H1 (cell line): Measurements from ENCODE around the gene TEAD2. TPM values are rescaled to one million over a fixed set of nuclear protein-coding genes. Genes with fewer than 3 reads are reported as not detected.

Experiments
- CTCF ChIA-PET: fragments of 300-600 bp; sonication (Branson Sonifier 250); formaldehyde crosslinking; loops from one replicate; lab custom pipeline; 2021; ENCODE audit not compliant: partially characterized antibody; lab: Charles Lee
- POLR2A ChIA-PET: fragments of 300-600 bp; sonication (Branson Sonifier 250); formaldehyde crosslinking; loops from one replicate; lab custom pipeline; 2021; ENCODE audit warnings: inconsistent platforms; ENCODE audit not compliant: partially characterized antibody; lab: Charles Lee
- DNase-seq, 2 experiments: peaks; one replicate each; pipeline versions ENCODE4 v3.0.0 to v3.0.0-alpha.2; 2010 to 2022; ENCODE audit warnings: low spot score in 2 of 2, low read depth in 1 of 2, mixed read lengths in 1 of 2
- FAIRE-seq: peaks from 2 replicates; lab custom pipeline; 2011; peaks lifted over from hg19 to GRCh38; lab: Jason Lieb, UNC
- H2AFZ ChIP-seq: 2 replicates; pipeline ENCODE4 v1.8.1; 2012; ENCODE audit warnings: low read length, inconsistent platforms
- H2AK5ac ChIP-seq: 2 replicates; pipeline ENCODE4 v1.6.1; 2013; ENCODE audit warnings: low read depth, low read length
- H2BK120ac ChIP-seq: replicated peaks from 2 replicates; pipeline ENCODE3; 2013; ENCODE audit warnings: low read depth, low read length, inconsistent platforms
- H2BK12ac ChIP-seq: 2 replicates; pipeline ENCODE4 v1.6.1; 2013; ENCODE audit warnings: low read depth, low read length
- H2BK15ac ChIP-seq: 2 replicates; pipeline ENCODE4 v1.6.1; 2013; ENCODE audit warnings: low read length
- H2BK20ac ChIP-seq: 2 replicates; pipeline ENCODE4 v1.6.1; 2013; ENCODE audit warnings: low read length
- H2BK5ac ChIP-seq: 2 replicates; pipeline ENCODE4 v1.6.1; 2013; ENCODE audit warnings: low read depth, low read length
- H3K14ac ChIP-seq: 2 replicates; pipeline ENCODE4 v1.6.1; 2013; ENCODE audit warnings: inconsistent platforms; ENCODE audit not compliant: insufficient read length
- H3K18ac ChIP-seq: 2 replicates; pipeline ENCODE4 v1.6.1; 2013; ENCODE audit warnings: low read length; ENCODE audit errors: extremely low read depth
- H3K23ac ChIP-seq: 2 replicates; pipeline ENCODE4 v1.6.1; 2013; ENCODE audit warnings: inconsistent platforms; ENCODE audit not compliant: insufficient read length
- H3K23me2 ChIP-seq: 2 replicates; pipeline ENCODE4 v1.6.1; 2013; ENCODE audit warnings: low read depth, low read length
- H3K27ac ChIP-seq: 2 replicates; pipeline ENCODE4 v1.6.1; 2011; ENCODE audit warnings: low read depth, low read length, inconsistent platforms
- H3K27me3 ChIP-seq, 4 experiments: replicated peaks in 1 of 4; 1 replicate in 1 of 4; 2 replicates in 3 of 4; pipeline versions ENCODE4 v1.6.1 to v1.8.1; 2011 to 2013; ENCODE audit warnings: low read length in 3 of 4, mild to moderate bottlenecking in 3 of 4, inconsistent platforms in 2 of 4, mixed read lengths in 2 of 4, moderate library complexity in 1 of 4; ENCODE audit not compliant: control insufficient read depth in 3 of 4, insufficient read depth in 3 of 4; ENCODE audit errors: extremely low read depth in 1 of 4
- H3K36me3 ChIP-seq, 4 experiments: 2 replicates each; pipeline versions ENCODE4 v1.6.1 to v1.8.1; 2011 to 2013; ENCODE audit warnings: mild to moderate bottlenecking in 4 of 4, low read length in 3 of 4, moderate library complexity in 2 of 4, control low read depth in 1 of 4, inconsistent platforms in 1 of 4; ENCODE audit not compliant: insufficient read depth in 4 of 4, control insufficient read depth in 2 of 4
- H3K4ac ChIP-seq: replicated peaks from 2 replicates; pipeline ENCODE3; 2013; ENCODE audit warnings: low read length, low read depth, mixed read lengths, inconsistent platforms; ENCODE audit not compliant: insufficient read length
- H3K4me1 ChIP-seq, 4 experiments: replicated peaks in 1 of 4; 1 replicate in 1 of 4; 2 replicates in 3 of 4; pipeline versions ENCODE4 v1.6.1 to v1.8.1; 2011 to 2013; ENCODE audit warnings: low read length in 3 of 4, inconsistent platforms in 2 of 4, mixed read lengths in 1 of 4; ENCODE audit not compliant: insufficient read depth in 4 of 4, control insufficient read depth in 3 of 4
- H3K4me2 ChIP-seq, 2 experiments: 2 replicates each; pipeline versions ENCODE4 v1.6.1 to v1.8.1; 2011 to 2013; ENCODE audit warnings: low read depth in 2 of 2, low read length in 2 of 2, control low read depth in 1 of 2, inconsistent platforms in 1 of 2, mild to moderate bottlenecking in 1 of 2; ENCODE audit not compliant: insufficient read depth in 1 of 2
- H3K4me3 ChIP-seq, 4 experiments: fragments of 200-600, 300-600 bp in 1 of 4; sonication (generic), shearing (Covaris generic), sonication (Bioruptor Twin) in 1 of 4; 2 replicates each; pipeline versions ENCODE4 v1.5.1 to v1.8.1; 2011 to 2016; ENCODE audit warnings: low read length in 4 of 4, low read depth in 3 of 4, control low read depth in 2 of 4, inconsistent platforms in 2 of 4, mild to moderate bottlenecking in 2 of 4, mixed read lengths in 1 of 4, moderate library complexity in 1 of 4; ENCODE audit not compliant: insufficient read depth in 2 of 4; ENCODE audit errors: extremely low read depth in 1 of 4
- H3K56ac ChIP-seq: replicated peaks from 2 replicates; pipeline ENCODE3; 2013; ENCODE audit warnings: low read depth, mild to moderate bottlenecking, mixed read lengths, low read length, inconsistent platforms; ENCODE audit not compliant: insufficient read length
- H3K79me1 ChIP-seq: 2 replicates; pipeline ENCODE4 v1.6.1; 2013; ENCODE audit warnings: low read depth, low read length, control low read depth
- H3K79me2 ChIP-seq, 2 experiments: 2 replicates each; pipeline versions ENCODE4 v1.6.1 to v1.8.1; 2012 to 2013; ENCODE audit warnings: low read length in 2 of 2, mild to moderate bottlenecking in 2 of 2, inconsistent platforms in 1 of 2; ENCODE audit not compliant: insufficient read depth in 2 of 2, control insufficient read depth in 1 of 2
- H3K9ac ChIP-seq, 4 experiments: replicated peaks in 1 of 4; 1 replicate in 1 of 4; 2 replicates in 3 of 4; pipeline versions ENCODE4 v1.6.1 to v1.8.1; 2011 to 2013; ENCODE audit warnings: low read depth in 3 of 4, low read length in 3 of 4, control low read depth in 2 of 4, mild to moderate bottlenecking in 2 of 4, moderate library complexity in 2 of 4, inconsistent platforms in 1 of 4; ENCODE audit errors: extremely low read depth in 1 of 4
- H3K9me3 ChIP-seq, 2 experiments: 2 replicates each; pipeline versions ENCODE4 v1.6.1 to v1.8.1; 2012 to 2013; ENCODE audit warnings: mild to moderate bottlenecking in 2 of 2, moderate library complexity in 2 of 2, control low read depth in 1 of 2, inconsistent platforms in 1 of 2, low read depth in 1 of 2, low read length in 1 of 2, mixed read lengths in 1 of 2; ENCODE audit not compliant: insufficient read depth in 2 of 2
- H4K20me1 ChIP-seq, 2 experiments: replicated peaks in 1 of 2; 2 replicates each; pipeline versions ENCODE3 to v1.8.1; 2011 to 2013; ENCODE audit warnings: inconsistent platforms in 2 of 2, low read length in 2 of 2, mild to moderate bottlenecking in 1 of 2; ENCODE audit not compliant: insufficient read depth in 2 of 2, control insufficient read depth in 1 of 2
- H4K5ac ChIP-seq: 2 replicates; pipeline ENCODE4 v1.6.1; 2013; ENCODE audit warnings: low read length, low read depth, mixed read lengths, inconsistent platforms; ENCODE audit not compliant: insufficient read length
- H4K8ac ChIP-seq: 2 replicates; pipeline ENCODE4 v1.8.0; 2013; ENCODE audit warnings: mild to moderate bottlenecking, moderate library complexity, low read length, inconsistent platforms; ENCODE audit not compliant: insufficient read depth; ENCODE audit errors: extremely low read depth
- H4K91ac ChIP-seq: replicated peaks from 2 replicates; pipeline ENCODE3; 2013; ENCODE audit warnings: low read length, mixed read lengths, inconsistent platforms; ENCODE audit not compliant: insufficient read length
- ASH2L ChIP-seq: fragments of 200-600, 300-600 bp; sonication (generic); IDR thresholded peaks from one replicate; pipeline ENCODE4 v1.7.1; 2017; ENCODE audit warnings: low read length
- POLR2A ChIP-seq, 2 experiments: IDR thresholded peaks; 1 replicate in 1 of 2; 2 replicates in 1 of 2; pipeline ENCODE4 v1.6.1; 2011; ENCODE audit warnings: low read depth in 2 of 2, low read length in 2 of 2, mild to moderate bottlenecking in 2 of 2; ENCODE audit errors: control extremely low read depth in 1 of 2
- TAF1 ChIP-seq: IDR thresholded peaks from 2 replicates; pipeline ENCODE4 v1.6.1; 2011; ENCODE audit warnings: mild to moderate bottlenecking, low read depth, low read length
- WGBS, 2 experiments: shearing (Covaris generic) in 1 of 2; methylation state at CpG; one replicate each; pipeline versions ENCODE4 v1.1.6 to v1.1.7; 2013 to 2015; ENCODE audit warnings: low lambda C conversion rate in 2 of 2, mixed read lengths in 2 of 2, inconsistent platforms in 1 of 2, low coverage in 1 of 2, missing lambda C conversion rate in 1 of 2; ENCODE audit not compliant: insufficient replicate concordance in 2 of 2, insufficient coverage in 1 of 2, insufficient read length in 1 of 2; ENCODE audit errors: extremely low coverage in 1 of 2, missing lambda C conversion rate in 1 of 2; 5-methylcytosine and 5-hydroxymethylcytosine counted together
- polyA plus RNA-seq, 7 experiments: library from polyadenylated mRNA; depleted of rRNA in 3 of 7; stranded (reverse) in 5 of 7; unstranded in 2 of 7; fragments of >200 nt in 5 of 7; fragments of 200-250 nt in 2 of 7; gene quantifications; 1 replicate in 5 of 7; 2 replicates in 1 of 7; 4 replicates in 1 of 7; pipeline versions ENCODE4 v1.2.1 to v1.2.3, GENCODE V29; 2011 to 2013; ENCODE audit warnings: missing spikeins in 2 of 7, mixed read lengths in 2 of 7
- total RNA-seq: library from RNA; stranded (reverse); fragmentation: NEBNext Ultra II Directional; extraction: Animal tissue kit (Norgen Biotek cat#: 25700); gene quantifications from 2 replicates; pipeline ENCODE4 v1.2.1, GENCODE V29; 2021

The TEAD2 gene
- total and polyA plus RNA-seq, 2 of the 8 experiments (the other 6 are each of a cell fraction or from before 2014, with no cell fraction given): 87.6 to 146 TPM

DNA sequence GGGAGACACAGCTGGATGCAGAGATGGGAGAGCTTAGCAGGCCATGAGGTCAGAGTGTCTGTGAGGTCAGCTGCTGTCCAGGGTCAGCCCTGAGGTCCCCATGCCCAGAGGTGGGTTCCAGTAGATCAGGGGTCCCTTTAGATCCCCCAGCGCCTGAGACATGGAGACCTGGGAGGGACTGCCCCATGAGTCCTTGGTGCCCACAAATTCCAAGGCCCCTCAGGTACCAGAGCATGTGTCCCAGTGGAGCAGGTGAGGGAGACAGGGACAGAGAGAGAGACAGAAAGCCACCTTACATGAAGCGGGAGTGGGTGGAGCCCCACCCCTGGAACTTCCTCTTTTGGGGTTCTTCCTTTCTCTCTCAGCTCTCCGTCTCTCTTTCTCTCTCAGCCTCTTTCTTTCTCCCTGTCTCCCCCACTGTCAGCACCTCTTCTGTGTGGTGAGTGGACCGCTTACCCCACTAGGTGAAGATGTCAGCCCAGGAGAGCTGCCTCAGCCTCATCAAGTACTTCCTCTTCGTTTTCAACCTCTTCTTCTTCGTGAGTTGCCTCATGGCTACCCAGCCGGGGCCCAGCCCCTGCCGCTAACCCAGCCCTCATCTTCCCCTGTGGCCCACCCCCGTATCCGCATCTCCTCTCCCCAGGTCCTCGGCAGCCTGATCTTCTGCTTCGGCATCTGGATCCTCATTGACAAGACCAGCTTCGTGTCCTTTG lies 27.0 kb downstream of the TEAD2 start, which contains the start of gene CD37:
CD37 (plus strand) TSS at position 336 of the 713 bp plus-strand sequence; CDS start at position 471, 135 bp downstream.
- no peak within 1 kb of the TSS; the same call in 1 of the 2 replicates for H2AK5ac ChIP-seq
- peaks cover 0 to 10% (median 3%) of the 10 kb centered on the region in 4 experiments; a peak in 4 of 7 replicates for H3K27me3 ChIP-seq
- H4K20me1 ChIP-seq: peaks cover 2 to 14% of the 10 kb centered on the region in 2 experiments
- H4K8ac ChIP-seq: peak within 1 kb of the TSS; percentile 16
- H2BK120ac ChIP-seq: no peak within 1 kb of the TSS
- H3K56ac ChIP-seq: no peak within 1 kb of the TSS
- H2BK15ac ChIP-seq: no peak within 1 kb of the TSS
- no peak within 1 kb of the TSS for H2AFZ ChIP-seq
- H3K36me3 ChIP-seq: 0 out of 8 replicates have a peak, but pooled peaks cover 0 to 3% (median 0%) of the 10 kb centered on the region in 4 experiments
- peaks cover 0 to 15% (median 10%) of the 10 kb centered on the region in 4 experiments; a peak in 6 of 7 replicates for H3K4me1 ChIP-seq
- peaks cover 13% of the 10 kb centered on the region for H3K23me2 ChIP-seq
- H3K9ac ChIP-seq: no peak within 1 kb of the TSS
- H3K4ac ChIP-seq: no peak within 1 kb of the TSS
- H3K14ac ChIP-seq: no peak within 1 kb of the TSS
- H3K9me3 ChIP-seq: no peaks in the 10 kb centered on the region
- no peak within 1 kb of the TSS for H2BK5ac ChIP-seq
- no peak within 1 kb of the TSS for H3K18ac ChIP-seq
- H3K79me2 ChIP-seq: no peaks in the 10 kb centered on the region
- no peak within 1 kb of the TSS for H4K5ac ChIP-seq
- H3K79me1 ChIP-seq: no peaks in the 10 kb centered on the region
- no peak within 1 kb of the TSS for H4K91ac ChIP-seq
- ChIA-PET POLR2A (interaction anchor here (0.9 to 1.6 kb wide), 2 partner anchors 27 to 31 kb away, joined by 3 to 5 read pairs; partner anchors contain the start of gene TEAD2), CTCF (interaction anchor here (1.0 to 1.3 kb wide), 2 partner anchors 34 to 109 kb away, joined by 3 to 5 read pairs; no protein-coding TSS in a partner anchor)
- H2BK20ac ChIP-seq: no peak within 1 kb of the TSS
- H3K4me3 ChIP-seq: no peak within 1 kb of the TSS
- H2BK12ac ChIP-seq: no peak within 1 kb of the TSS
- no peak within 1 kb of the TSS for H3K4me2 ChIP-seq
- peak in 1 of 2 experiments; percentile 15; a peak in 1 of 3 replicates for TF ChIP-seq POLR2A (IDR thresholded peaks at IDR 0.05; ENCODE audit: control extremely low read depth in 1 of 2, low read depth in 2 of 2, low read length in 2 of 2)
- no peak for TF ChIP-seq ASH2L
- no peak for TF ChIP-seq TAF1
- no peak within 1 kb of the TSS for H3K23ac ChIP-seq
- FAIRE-seq (no peak), DNase-seq (no peak)
- no peak within 1 kb of the TSS for H3K27ac ChIP-seq
- WGBS, 2 experiments: 80% methylated on average over 13 of the region's 13 CpGs; no CpG with 5 or more reads in 1 of the 2 experiments
